ENCODE results near the gene ERI2.
A peak's percentile ranks its signal among the peaks of the same experiment; 100 is the strongest.
"Not testable (repeated sequence)": the region's sequence is repeated elsewhere in the genome, so short reads cannot be mapped to it uniquely, and the experiment has no call there.

ERI2 gene

GRCh38 chr16:20773679-20774078 is 32.6 kb downstream of the ERI2 start:
- DNase-seq = no peak
- in situ Hi-C loops (cut with MboI; ENCODE audit: low pct_unique_long_range_greater_than_20kb, low sequenced_read_pairs) = no loop called here

- DNase-seq = no peak
- in situ Hi-C loops (cut with MboI; ENCODE audit: low pct_unique_long_range_greater_than_20kb, low sequenced_read_pairs) = no loop called here
Observed at GRCh38 chr16:20768818-20769217, 37.5 kb downstream of the ERI2 start.

GRCh38 chr16:20768121-20768520 is 38.2 kb downstream of the ERI2 start:
- in situ Hi-C loops (cut with MboI; ENCODE audit: low pct_unique_long_range_greater_than_20kb, low sequenced_read_pairs) = no loop called here
- no peak for DNase-seq

GRCh38 chr16:20767577-20767976 is 38.7 kb downstream of the ERI2 start:
- in situ Hi-C loops (cut with MboI; ENCODE audit: low pct_unique_long_range_greater_than_20kb, low sequenced_read_pairs) = no loop called here
- no peak for DNase-seq

GRCh38 chr16:20766294-20766693 is 40.0 kb downstream of the ERI2 start:
- no peak for DNase-seq
- in situ Hi-C loops (cut with MboI; ENCODE audit: low pct_unique_long_range_greater_than_20kb, low sequenced_read_pairs) = no loop called here

- no peak for DNase-seq
- in situ Hi-C loops (cut with MboI; ENCODE audit: low pct_unique_long_range_greater_than_20kb, low sequenced_read_pairs) = no loop called here
Observed at GRCh38 chr16:20765732-20766131, 40.5 kb downstream of the ERI2 start.

- DNase-seq; in situ Hi-C loops (cut with MboI; ENCODE audit: low pct_unique_long_range_greater_than_20kb, low sequenced_read_pairs): not testable (repeated sequence)
Observed at GRCh38 chr16:20764448-20764847, 41.8 kb downstream of the ERI2 start.

- DNase-seq = peak; percentile 93
- in situ Hi-C loops (cut with MboI; ENCODE audit: low pct_unique_long_range_greater_than_20kb, low sequenced_read_pairs) = no loop called here
Observed at GRCh38 chr16:20763461-20764232, 42.6 kb downstream of the ERI2 start, which contains the start of gene ACSM3. ACSM3 (plus strand) TSS chr16:20764014; CDS start chr16:20770035, 6,021 bp downstream.

GRCh38 chr16:20762404-20763123 is 43.7 kb downstream of the ERI2 start:
- in situ Hi-C loops (cut with MboI; ENCODE audit: low pct_unique_long_range_greater_than_20kb, low sequenced_read_pairs) = no loop called here
- no peak for DNase-seq

- in situ Hi-C loops (cut with MboI; ENCODE audit: low pct_unique_long_range_greater_than_20kb, low sequenced_read_pairs) = no loop called here
- DNase-seq = no peak
Observed at GRCh38 chr16:20761175-20761574, 45.1 kb downstream of the ERI2 start.

GRCh38 chr16:20760346-20760745 is 45.9 kb downstream of the ERI2 start:
- in situ Hi-C loops (cut with MboI; ENCODE audit: low pct_unique_long_range_greater_than_20kb, low sequenced_read_pairs) = no loop called here
- peak; percentile 18 for DNase-seq

GRCh38 chr16:20755799-20756198 is 50.5 kb downstream of the ERI2 start:
- DNase-seq; in situ Hi-C loops (cut with MboI; ENCODE audit: low pct_unique_long_range_greater_than_20kb, low sequenced_read_pairs): not testable (repeated sequence)

GRCh38 chr16:20755238-20755637 is 51.0 kb downstream of the ERI2 start:
- in situ Hi-C loops (cut with MboI; ENCODE audit: low pct_unique_long_range_greater_than_20kb, low sequenced_read_pairs) = no loop called here

GRCh38 chr16:20753727-20754126 is 52.5 kb downstream of the ERI2 start:
- in situ Hi-C loops (cut with MboI; ENCODE audit: low pct_unique_long_range_greater_than_20kb, low sequenced_read_pairs) = no loop called here
- no peak for DNase-seq

More at GRCh38 chr16:20755238-20755637, 51.0 kb downstream of the ERI2 start:
- no peak for DNase-seq

GRCh38 chr16:20750558-20750957 is 55.7 kb downstream of the ERI2 start:
- DNase-seq = no peak
- in situ Hi-C loops (cut with MboI; ENCODE audit: low pct_unique_long_range_greater_than_20kb, low sequenced_read_pairs) = no loop called here

GRCh38 chr16:20749474-20749873 is 56.8 kb downstream of the ERI2 start:
- DNase-seq = no peak
- in situ Hi-C loops (cut with MboI; ENCODE audit: low pct_unique_long_range_greater_than_20kb, low sequenced_read_pairs) = no loop called here

GRCh38 chr16:20747030-20747816 is 59.0 kb downstream of the ERI2 start:
- peak; percentile 90 for DNase-seq
- in situ Hi-C loops (cut with MboI; ENCODE audit: low pct_unique_long_range_greater_than_20kb, low sequenced_read_pairs) = no loop called here

- no peak for DNase-seq
- in situ Hi-C loops (cut with MboI; ENCODE audit: low pct_unique_long_range_greater_than_20kb, low sequenced_read_pairs) = no loop called here
Observed at GRCh38 chr16:20746461-20746860, 59.8 kb downstream of the ERI2 start.
